HepG2 (cell line): Measurements from ENCODE around the gene COL9A2. TPM values are rescaled to one million over a fixed set of nuclear protein-coding genes. Genes with fewer than 3 reads are reported as not detected.

Source experiments
- CAMTA2 ChIP-seq: sonication (generic); formaldehyde crosslinking; IDR thresholded peaks from 2 replicates; pipeline ENCODE4 v1.4.0; 2020; ENCODE audit warnings: mild to moderate bottlenecking, missing genetic modification reagents, borderline replicate concordance
- GABPB1 ChIP-seq: IDR thresholded peaks from 2 replicates; pipeline ENCODE4 v1.6.1; 2016; ENCODE audit warnings: mild to moderate bottlenecking, missing genetic modification reagents, moderate library complexity, missing compliant biosample characterization
- JDP2 ChIP-seq: sonication (generic); formaldehyde crosslinking; IDR thresholded peaks from 2 replicates; pipeline ENCODE4 v1.8.1; 2022; ENCODE audit warnings: missing genetic modification reagents, borderline replicate concordance
- KAT7 ChIP-seq: IDR thresholded peaks from 2 replicates; pipeline ENCODE4 v1.6.1; 2018; ENCODE audit warnings: borderline replicate concordance, missing compliant biosample characterization
- NR2F1 ChIP-seq, 2 experiments: fragments of 450-650 bp in 1 of 2; formaldehyde crosslinking in 1 of 2; IDR thresholded peaks; 2 replicates each; pipeline versions ENCODE4 v1.5.0 to v1.6.1; 2016 to 2020; ENCODE audit warnings: mild to moderate bottlenecking in 1 of 2, missing compliant biosample characterization in 1 of 2, missing genetic modification reagents in 1 of 2, moderate library complexity in 1 of 2
- NR2F6 ChIP-seq, 2 experiments: IDR thresholded peaks; 2 replicates each; pipeline ENCODE4 v1.6.1; 2016; ENCODE audit warnings: antibody characterized with exemption in 1 of 2, mild to moderate bottlenecking in 1 of 2
- SMC3 ChIP-seq: IDR thresholded peaks from 2 replicates; pipeline ENCODE4 v1.6.1; 2011; ENCODE audit warnings: low read length, improper control_type of control experiment
- SP1 ChIP-seq, 2 experiments: fragments of 450-650 bp in 1 of 2; sonication (generic) in 1 of 2; formaldehyde crosslinking in 1 of 2; IDR thresholded peaks; 2 replicates each; pipeline versions ENCODE4 v1.4.0 to v1.6.1; 2016 to 2020; ENCODE audit warnings: missing genetic modification reagents in 1 of 2
- TBX2 ChIP-seq: sonication (generic); formaldehyde crosslinking; IDR thresholded peaks from 2 replicates; pipeline ENCODE4 v1.5.0; 2020; ENCODE audit warnings: missing genetic modification reagents, mild to moderate bottlenecking, borderline replicate concordance
- THYN1 ChIP-seq: sonication (generic); formaldehyde crosslinking; IDR thresholded peaks from 2 replicates; pipeline ENCODE4 v1.8.1; 2023; ENCODE audit warnings: low read depth, mild to moderate bottlenecking, moderate library complexity, missing genetic modification reagents, borderline replicate concordance
- ZNF432 ChIP-seq: sonication (generic); formaldehyde crosslinking; IDR thresholded peaks from 2 replicates; pipeline ENCODE4 v1.5.0; 2020; ENCODE audit warnings: missing genetic modification reagents, mild to moderate bottlenecking, borderline replicate concordance
- ZNF781 ChIP-seq: sonication (generic); formaldehyde crosslinking; IDR thresholded peaks from 2 replicates; pipeline ENCODE4 v1.5.1; 2020; ENCODE audit warnings: borderline replicate concordance, mild to moderate bottlenecking, missing genetic modification reagents; ENCODE audit errors: not compliant biosample characterization
- ZNF839 ChIP-seq: sonication (generic); formaldehyde crosslinking; IDR thresholded peaks from 2 replicates; pipeline ENCODE4 v1.4.0; 2020; ENCODE audit warnings: missing genetic modification reagents, mild to moderate bottlenecking, borderline replicate concordance
- polyA plus RNA-seq, 8 experiments: library from polyadenylated mRNA; depleted of rRNA in 3 of 8; stranded (reverse) in 7 of 8; unstranded in 1 of 8; fragments of >200 nt; fragmentation: Illumina TruSeq in 4 of 8; extraction: Trizol in 4 of 8; gene quantifications; 2 replicates each; pipeline versions ENCODE4 v1.2.1 to v1.2.3, GENCODE V29; 2011 to 2016; ENCODE audit warnings: low read depth in 4 of 8, missing spikeins in 1 of 8, mixed read lengths in 1 of 8; ENCODE audit not compliant: insufficient read depth in 1 of 8
- total RNA-seq, 5 experiments: library from RNA; depleted of rRNA; stranded (reverse); fragments of >200 nt; fragmentation: Illumina TruSeq; extraction: Trizol; gene quantifications; 2 replicates each; pipeline ENCODE4 v1.2.3, GENCODE V29; 2016; ENCODE audit warnings: low read depth in 1 of 5
- TF ChIP-seq, protein P1 (sequence below): sonication (generic); formaldehyde crosslinking; IDR thresholded peaks from 2 replicates; pipeline ENCODE4 v1.4.0; 2020; ENCODE audit warnings: mild to moderate bottlenecking, low read depth, missing genetic modification reagents
- TF ChIP-seq, protein P2 (sequence below): sonication (generic); formaldehyde crosslinking; conservative IDR thresholded peaks from 2 replicates; pipeline ENCODE4 v1.8.0; 2022; ENCODE audit warnings: mild to moderate bottlenecking, moderate library complexity, missing genetic modification reagents
- TF ChIP-seq, protein P3 (sequence below): sonication (generic); formaldehyde crosslinking; IDR thresholded peaks from 2 replicates; pipeline ENCODE4 v1.8.1; 2022; ENCODE audit warnings: low read depth, mild to moderate bottlenecking, missing genetic modification reagents
- TF ChIP-seq, protein P4 (sequence below): sonication (generic); formaldehyde crosslinking; IDR thresholded peaks from 2 replicates; pipeline ENCODE4 v1.5.0; 2020; ENCODE audit warnings: mild to moderate bottlenecking, missing genetic modification reagents

COL9A2 gene
- total and polyA plus RNA-seq, 2 of the 13 experiments (the other 11 are each of a cell fraction or from before 2014, with no cell fraction given) = 20.2 to 26.9 TPM

DNA sequence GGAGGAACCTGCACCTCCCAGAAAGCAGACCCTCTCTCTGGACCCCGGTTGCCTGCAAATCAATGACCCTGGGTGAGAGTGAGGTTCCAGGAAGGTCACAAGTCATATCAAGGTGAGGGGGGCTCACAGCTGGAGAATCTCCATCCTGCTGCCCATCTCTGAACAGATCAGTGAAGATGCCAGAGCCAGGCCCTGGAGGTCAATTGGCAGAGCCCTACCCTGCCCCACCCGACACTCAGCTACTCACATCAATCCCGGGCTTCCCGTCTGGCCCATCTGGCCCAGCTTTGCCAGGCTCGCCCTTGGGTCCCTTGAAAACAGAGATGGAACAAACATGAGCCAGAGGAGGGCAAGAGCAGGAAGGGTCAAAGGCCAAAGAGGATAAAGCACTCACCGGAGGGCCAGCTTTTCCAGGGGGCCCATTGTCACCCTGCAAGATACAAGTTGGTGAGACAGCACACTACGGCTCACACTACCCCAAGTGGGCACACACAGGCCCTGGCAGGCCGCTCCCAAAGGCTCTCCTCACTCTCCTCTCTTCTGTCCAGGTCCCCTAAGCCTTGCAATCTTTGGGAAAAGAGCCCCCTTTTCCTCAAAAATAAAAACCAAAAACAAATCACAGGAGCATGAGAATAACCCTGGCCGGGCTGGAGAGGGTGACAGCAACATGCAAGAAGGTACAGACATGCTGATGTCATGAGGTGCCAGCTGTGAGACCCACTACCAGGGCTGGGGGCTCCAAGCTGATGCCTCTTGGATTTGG lies 2.9 kb downstream of the COL9A2 start (continued):
- TF ChIP-seq, protein P1, sequence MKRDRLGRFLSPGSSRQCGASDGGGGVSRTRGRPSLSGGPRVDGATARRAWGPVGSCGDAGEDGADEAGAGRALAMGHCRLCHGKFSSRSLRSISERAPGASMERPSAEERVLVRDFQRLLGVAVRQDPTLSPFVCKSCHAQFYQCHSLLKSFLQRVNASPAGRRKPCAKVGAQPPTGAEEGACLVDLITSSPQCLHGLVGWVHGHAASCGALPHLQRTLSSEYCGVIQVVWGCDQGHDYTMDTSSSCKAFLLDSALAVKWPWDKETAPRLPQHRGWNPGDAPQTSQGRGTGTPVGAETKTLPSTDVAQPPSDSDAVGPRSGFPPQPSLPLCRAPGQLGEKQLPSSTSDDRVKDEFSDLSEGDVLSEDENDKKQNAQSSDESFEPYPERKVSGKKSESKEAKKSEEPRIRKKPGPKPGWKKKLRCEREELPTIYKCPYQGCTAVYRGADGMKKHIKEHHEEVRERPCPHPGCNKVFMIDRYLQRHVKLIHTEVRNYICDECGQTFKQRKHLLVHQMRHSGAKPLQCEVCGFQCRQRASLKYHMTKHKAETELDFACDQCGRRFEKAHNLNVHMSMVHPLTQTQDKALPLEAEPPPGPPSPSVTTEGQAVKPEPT (CRISPR knock-in tag) = no peak
- TF ChIP-seq NR2F1 (CRISPR knock-in tag; IDR thresholded peaks at IDR 0.05) = 0 out of 4 replicates have a peak, but pooled peaks of 1 of the 2 experiments have one; percentile 18
- no peak for TF ChIP-seq SMC3
- TF ChIP-seq, protein P2, sequence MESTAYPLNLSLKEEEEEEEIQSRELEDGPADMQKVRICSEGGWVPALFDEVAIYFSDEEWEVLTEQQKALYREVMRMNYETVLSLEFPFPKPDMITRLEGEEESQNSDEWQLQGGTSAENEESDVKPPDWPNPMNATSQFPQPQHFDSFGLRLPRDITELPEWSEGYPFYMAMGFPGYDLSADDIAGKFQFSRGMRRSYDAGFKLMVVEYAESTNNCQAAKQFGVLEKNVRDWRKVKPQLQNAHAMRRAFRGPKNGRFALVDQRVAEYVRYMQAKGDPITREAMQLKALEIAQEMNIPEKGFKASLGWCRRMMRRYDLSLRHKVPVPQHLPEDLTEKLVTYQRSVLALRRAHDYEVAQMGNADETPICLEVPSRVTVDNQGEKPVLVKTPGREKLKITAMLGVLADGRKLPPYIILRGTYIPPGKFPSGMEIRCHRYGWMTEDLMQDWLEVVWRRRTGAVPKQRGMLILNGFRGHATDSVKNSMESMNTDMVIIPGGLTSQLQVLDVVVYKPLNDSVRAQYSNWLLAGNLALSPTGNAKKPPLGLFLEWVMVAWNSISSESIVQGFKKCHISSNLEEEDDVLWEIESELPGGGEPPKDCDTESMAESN = no peak
- no peak for TF ChIP-seq JDP2
- peak; percentile 13; the same call in 1 of the 2 replicates for TF ChIP-seq GABPB1 (CRISPR knock-in tag)
- no peak for TF ChIP-seq CAMTA2 (CRISPR knock-in tag)
- TF ChIP-seq THYN1 (CRISPR knock-in tag) = no peak
- TF ChIP-seq TBX2 = 0 out of 2 replicates have a peak, but pooled peaks have one; percentile 12
- TF ChIP-seq KAT7 (CRISPR knock-in tag) = no peak
- TF ChIP-seq, protein P3, sequence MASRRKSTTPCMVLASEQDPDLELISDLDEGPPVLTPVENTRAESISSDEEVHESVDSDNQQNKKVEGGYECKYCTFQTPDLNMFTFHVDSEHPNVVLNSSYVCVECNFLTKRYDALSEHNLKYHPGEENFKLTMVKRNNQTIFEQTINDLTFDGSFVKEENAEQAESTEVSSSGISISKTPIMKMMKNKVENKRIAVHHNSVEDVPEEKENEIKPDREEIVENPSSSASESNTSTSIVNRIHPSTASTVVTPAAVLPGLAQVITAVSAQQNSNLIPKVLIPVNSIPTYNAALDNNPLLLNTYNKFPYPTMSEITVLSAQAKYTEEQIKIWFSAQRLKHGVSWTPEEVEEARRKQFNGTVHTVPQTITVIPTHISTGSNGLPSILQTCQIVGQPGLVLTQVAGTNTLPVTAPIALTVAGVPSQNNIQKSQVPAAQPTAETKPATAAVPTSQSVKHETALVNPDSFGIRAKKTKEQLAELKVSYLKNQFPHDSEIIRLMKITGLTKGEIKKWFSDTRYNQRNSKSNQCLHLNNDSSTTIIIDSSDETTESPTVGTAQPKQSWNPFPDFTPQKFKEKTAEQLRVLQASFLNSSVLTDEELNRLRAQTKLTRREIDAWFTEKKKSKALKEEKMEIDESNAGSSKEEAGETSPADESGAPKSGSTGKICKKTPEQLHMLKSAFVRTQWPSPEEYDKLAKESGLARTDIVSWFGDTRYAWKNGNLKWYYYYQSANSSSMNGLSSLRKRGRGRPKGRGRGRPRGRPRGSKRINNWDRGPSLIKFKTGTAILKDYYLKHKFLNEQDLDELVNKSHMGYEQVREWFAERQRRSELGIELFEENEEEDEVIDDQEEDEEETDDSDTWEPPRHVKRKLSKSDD = no peak
- TF ChIP-seq SP1 (IDR thresholded peaks at IDR 0.05) = no peak
- no peak for TF ChIP-seq SP1 (CRISPR knock-in tag; IDR thresholded peaks at IDR 0.05)
- TF ChIP-seq, protein P4, sequence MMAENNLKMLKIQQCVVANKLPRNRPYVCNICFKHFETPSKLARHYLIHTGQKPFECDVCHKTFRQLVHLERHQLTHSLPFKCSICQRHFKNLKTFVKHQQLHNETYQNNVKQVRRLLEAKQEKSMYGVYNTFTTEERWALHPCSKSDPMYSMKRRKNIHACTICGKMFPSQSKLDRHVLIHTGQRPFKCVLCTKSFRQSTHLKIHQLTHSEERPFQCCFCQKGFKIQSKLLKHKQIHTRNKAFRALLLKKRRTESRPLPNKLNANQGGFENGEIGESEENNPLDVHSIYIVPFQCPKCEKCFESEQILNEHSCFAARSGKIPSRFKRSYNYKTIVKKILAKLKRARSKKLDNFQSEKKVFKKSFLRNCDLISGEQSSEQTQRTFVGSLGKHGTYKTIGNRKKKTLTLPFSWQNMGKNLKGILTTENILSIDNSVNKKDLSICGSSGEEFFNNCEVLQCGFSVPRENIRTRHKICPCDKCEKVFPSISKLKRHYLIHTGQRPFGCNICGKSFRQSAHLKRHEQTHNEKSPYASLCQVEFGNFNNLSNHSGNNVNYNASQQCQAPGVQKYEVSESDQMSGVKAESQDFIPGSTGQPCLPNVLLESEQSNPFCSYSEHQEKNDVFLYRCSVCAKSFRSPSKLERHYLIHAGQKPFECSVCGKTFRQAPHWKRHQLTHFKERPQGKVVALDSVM (CRISPR knock-in tag) = no peak
- TF ChIP-seq ZNF781 (CRISPR knock-in tag) = no peak
- TF ChIP-seq NR2F6 (IDR thresholded peaks at IDR 0.05) = peak; percentile 86
- peak; percentile 79 for TF ChIP-seq NR2F6 (CRISPR knock-in tag; IDR thresholded peaks at IDR 0.05)
- TF ChIP-seq ZNF432 (CRISPR knock-in tag) = no peak
- no peak for TF ChIP-seq ZNF839 (CRISPR knock-in tag)
